Neutrophil (primary cell): ENCODE data around the gene TPST2.
"Not testable (repeated sequence)": the region's sequence is repeated elsewhere in the genome, so short reads cannot be mapped to it uniquely, and the experiment has no call there.

ENCODE experiments used
- H3K27ac ChIP-seq: fragments of 200-600 bp; sonication (generic); 2 replicates; pipeline ENCODE4 v1.5.1; 2016; ENCODE audit warnings: mild to moderate bottlenecking, moderate library complexity
- H3K27me3 ChIP-seq: fragments of 200-600 bp; sonication (generic); 2 replicates; pipeline ENCODE4 v1.6.0; 2016; ENCODE audit warnings: mild to moderate bottlenecking
- H3K36me3 ChIP-seq: fragments of 200-600 bp; sonication (generic); 2 replicates; pipeline ENCODE4 v1.5.1; 2017
- H3K4me1 ChIP-seq, 2 experiments: fragments of 200-600 bp in 1 of 2; sonication (generic) in 1 of 2; 1 replicate in 1 of 2; 2 replicates in 1 of 2; pipeline versions ENCODE4 v1.5.1 to v1.6.1; 2013 to 2016; ENCODE audit warnings: low read depth in 1 of 2, low read length in 1 of 2, mild to moderate bottlenecking in 1 of 2, moderate library complexity in 1 of 2; ENCODE audit not compliant: control insufficient read depth in 1 of 2, insufficient read depth in 1 of 2
- H3K4me3 ChIP-seq, 2 experiments: fragments of 200-600 bp in 1 of 2; sonication (generic) in 1 of 2; 1 replicate in 1 of 2; 2 replicates in 1 of 2; pipeline ENCODE4 v1.5.1; 2013 to 2016; ENCODE audit warnings: low read depth in 1 of 2, low read length in 1 of 2, mild to moderate bottlenecking in 1 of 2, moderate library complexity in 1 of 2
- H3K9me3 ChIP-seq: fragments of 200-600 bp; sonication (generic); 2 replicates; pipeline ENCODE4 v1.5.1; 2016
- TF ChIP-seq, protein P1 (sequence below): fragments of 200-600 bp; sonication (generic); IDR thresholded peaks from 2 replicates; pipeline ENCODE4 v1.5.1; 2016; ENCODE audit warnings: antibody characterized with exemption

The TPST2 gene

DNA sequence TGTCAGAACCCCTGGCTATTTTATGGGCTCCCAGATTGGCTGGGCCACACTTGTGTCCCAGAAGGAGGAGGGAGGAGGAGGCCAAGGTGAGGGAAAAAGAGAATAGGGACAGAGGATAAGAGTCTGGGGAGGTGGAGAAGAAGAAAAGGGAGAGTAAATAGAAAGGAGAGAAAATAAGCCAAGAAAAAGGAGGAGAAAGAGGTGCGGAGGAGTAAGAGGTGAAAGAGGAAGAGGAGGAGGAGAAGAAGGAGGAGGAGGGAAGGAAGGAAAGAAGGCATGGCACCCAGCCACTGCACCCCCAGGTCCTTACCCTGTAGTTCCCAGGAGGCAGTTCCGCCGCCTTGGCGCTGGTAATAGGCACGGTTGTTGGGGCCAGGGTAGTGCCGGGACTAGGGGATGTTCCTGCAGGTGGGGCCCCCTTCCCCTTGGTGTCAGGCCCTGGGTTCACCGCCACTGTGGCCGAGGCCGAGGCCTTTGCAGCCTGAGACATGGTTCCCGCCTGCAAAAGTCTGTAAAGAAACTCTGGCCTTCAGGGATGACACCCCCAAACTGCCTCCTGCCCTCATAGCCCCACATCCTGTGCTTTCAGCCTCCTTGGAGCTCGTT lies 26.0 kb upstream of the TPST2 start:
- H3K4me1 ChIP-seq = peaks cover 22 to 27% of the 10 kb centered on the region in 2 experiments
- no peak overlapping the region for H3K27ac ChIP-seq
- TF ChIP-seq, protein P1, sequence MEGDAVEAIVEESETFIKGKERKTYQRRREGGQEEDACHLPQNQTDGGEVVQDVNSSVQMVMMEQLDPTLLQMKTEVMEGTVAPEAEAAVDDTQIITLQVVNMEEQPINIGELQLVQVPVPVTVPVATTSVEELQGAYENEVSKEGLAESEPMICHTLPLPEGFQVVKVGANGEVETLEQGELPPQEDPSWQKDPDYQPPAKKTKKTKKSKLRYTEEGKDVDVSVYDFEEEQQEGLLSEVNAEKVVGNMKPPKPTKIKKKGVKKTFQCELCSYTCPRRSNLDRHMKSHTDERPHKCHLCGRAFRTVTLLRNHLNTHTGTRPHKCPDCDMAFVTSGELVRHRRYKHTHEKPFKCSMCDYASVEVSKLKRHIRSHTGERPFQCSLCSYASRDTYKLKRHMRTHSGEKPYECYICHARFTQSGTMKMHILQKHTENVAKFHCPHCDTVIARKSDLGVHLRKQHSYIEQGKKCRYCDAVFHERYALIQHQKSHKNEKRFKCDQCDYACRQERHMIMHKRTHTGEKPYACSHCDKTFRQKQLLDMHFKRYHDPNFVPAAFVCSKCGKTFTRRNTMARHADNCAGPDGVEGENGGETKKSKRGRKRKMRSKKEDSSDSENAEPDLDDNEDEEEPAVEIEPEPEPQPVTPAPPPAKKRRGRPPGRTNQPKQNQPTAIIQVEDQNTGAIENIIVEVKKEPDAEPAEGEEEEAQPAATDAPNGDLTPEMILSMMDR = no peak
- no peak overlapping the region for H3K4me3 ChIP-seq
- no peaks in the 10 kb centered on the region for H3K27me3 ChIP-seq
- no peaks in the 10 kb centered on the region for H3K36me3 ChIP-seq
- no peaks in the 10 kb centered on the region for H3K9me3 ChIP-seq

DNA sequence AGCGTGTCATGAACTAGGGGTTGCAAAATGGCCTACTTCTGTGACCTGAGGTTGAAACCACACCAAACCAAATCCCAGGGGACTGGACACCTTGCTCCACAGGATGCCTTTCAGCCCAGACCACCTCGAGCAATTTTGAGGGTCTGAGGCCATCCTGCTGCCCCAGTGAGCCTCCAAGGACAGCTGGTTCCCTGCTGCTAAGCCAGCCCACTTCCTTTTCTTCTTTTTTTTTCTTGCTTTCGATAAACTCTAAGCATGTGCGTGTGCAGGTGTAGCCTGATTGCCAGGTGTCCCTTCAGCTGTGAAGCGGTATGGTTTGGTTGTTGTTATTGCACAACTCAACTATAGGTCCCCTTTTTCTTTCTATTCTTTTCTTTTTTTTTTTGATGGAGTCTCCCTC lies 25.2 kb upstream of the TPST2 start:
- TF ChIP-seq, protein P1 = no peak

DNA sequence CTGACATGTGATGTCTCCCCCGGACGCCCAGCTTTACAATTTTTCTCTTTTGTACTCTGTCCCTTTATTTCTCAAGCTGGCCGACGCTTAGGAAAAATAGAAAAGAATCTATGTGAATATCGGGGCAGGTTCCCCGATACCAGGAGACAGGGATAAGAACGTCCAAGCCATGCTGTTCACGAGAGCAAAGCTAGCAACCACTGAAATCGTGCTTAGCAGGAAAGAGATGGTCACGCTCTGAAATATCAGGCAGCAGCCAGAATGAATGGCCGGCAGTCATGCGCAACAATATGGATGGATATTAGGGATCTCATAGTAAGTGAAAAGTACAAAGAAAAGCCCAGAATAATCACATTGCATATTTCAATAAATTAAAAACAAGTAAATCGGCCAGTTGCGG lies 24.4 kb upstream of the TPST2 start:
- H3K27ac ChIP-seq = no peak overlapping the region
- no peaks in the 10 kb centered on the region for H3K36me3 ChIP-seq
- no peaks in the 10 kb centered on the region for H3K27me3 ChIP-seq
- H3K9me3 ChIP-seq = no peaks in the 10 kb centered on the region
- TF ChIP-seq, protein P1 = no peak
- H3K4me1 ChIP-seq = peaks cover 12 to 16% of the 10 kb centered on the region in 2 experiments
- H3K4me3 ChIP-seq = no peak overlapping the region

More for the DNA sequence above, 25.2 kb upstream of the TPST2 start:
- no peaks in the 10 kb centered on the region for H3K9me3 ChIP-seq
- no peaks in the 10 kb centered on the region for H3K36me3 ChIP-seq
- peaks cover 20 to 25% of the 10 kb centered on the region in 2 experiments for H3K4me1 ChIP-seq
- no peaks in the 10 kb centered on the region for H3K27me3 ChIP-seq
- no peak overlapping the region for H3K4me3 ChIP-seq
- no peak overlapping the region for H3K27ac ChIP-seq

DNA sequence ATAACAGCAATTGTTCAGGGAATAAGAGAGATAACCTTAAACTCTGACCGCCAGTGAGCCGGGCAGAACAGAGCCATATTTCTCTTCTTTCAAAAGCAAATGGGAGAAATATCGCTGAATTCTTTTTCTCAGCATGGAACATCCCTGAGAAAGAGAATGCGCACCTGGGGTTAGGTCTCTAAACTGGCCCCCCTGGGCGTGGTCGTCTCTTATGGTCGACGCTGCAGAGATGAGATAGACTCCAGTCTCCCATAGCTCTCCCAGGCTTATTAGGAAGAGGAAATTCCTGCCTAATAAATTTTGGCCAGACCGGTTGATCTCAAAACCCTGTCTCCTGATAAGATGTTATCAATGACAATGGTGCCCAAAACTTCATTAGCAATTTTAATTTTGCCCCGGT lies 23.8 kb upstream of the TPST2 start:
- not testable (repeated sequence) for H3K9me3 ChIP-seq, H3K27ac ChIP-seq, H3K36me3 ChIP-seq, H3K27me3 ChIP-seq, H3K4me3 ChIP-seq
- H3K4me1 ChIP-seq = peaks cover 12 to 15% of the 10 kb centered on the region in 2 experiments

DNA sequence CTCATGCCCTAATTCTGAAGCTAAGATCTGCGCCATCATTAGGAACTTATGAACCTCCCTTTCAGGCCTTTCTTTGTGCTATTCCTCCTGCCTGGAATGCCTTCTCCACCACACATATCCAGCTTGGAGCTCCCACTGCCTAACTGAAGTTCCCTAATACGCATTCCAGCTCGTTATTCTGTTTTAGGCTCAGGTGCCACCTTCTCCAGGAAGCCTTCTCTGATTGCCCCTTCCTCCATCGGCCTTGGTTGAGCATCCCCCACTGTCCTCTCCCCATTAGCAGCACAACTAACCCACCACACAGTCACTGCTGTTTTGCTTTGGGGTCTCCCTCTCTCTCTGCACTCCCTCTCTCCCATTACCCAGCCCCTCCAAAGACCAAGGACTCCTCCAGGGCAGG lies 22.7 kb upstream of the TPST2 start:
- H3K4me3 ChIP-seq = no peak overlapping the region
- H3K9me3 ChIP-seq = no peaks in the 10 kb centered on the region
- H3K36me3 ChIP-seq = no peaks in the 10 kb centered on the region
- H3K27me3 ChIP-seq = no peaks in the 10 kb centered on the region
- H3K4me1 ChIP-seq = peaks cover 7 to 8% of the 10 kb centered on the region in 2 experiments
- H3K27ac ChIP-seq = no peak overlapping the region
- TF ChIP-seq, protein P1 = no peak

DNA sequence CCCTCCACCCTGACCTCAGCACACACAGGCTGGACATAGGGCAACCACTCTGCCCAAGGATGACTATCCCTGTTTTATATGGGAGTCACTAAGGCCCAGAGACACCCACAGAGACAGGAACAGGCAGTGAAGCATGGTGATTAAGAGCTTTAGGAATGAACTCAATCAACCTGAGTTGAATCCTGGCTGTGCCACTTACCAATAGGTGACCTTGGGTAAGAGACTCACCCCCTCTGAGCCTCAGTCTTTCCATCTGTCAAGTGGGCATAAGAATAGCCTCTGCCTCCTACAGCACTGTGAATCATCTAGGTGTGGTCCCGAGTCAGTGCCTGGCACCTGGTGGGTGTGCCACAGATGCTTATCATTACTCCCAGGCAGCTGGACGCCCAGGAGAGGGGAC lies 21.1 kb upstream of the TPST2 start:
- Histone ChIP-seq H3K9me3 (no peaks in the 10 kb centered on the region), H3K4me1 (no peaks in the 10 kb centered on the region), H3K4me3 (no peak overlapping the region), H3K27me3 (no peaks in the 10 kb centered on the region), H3K36me3 (no peaks in the 10 kb centered on the region), H3K27ac (no peak overlapping the region)
- TF ChIP-seq, protein P1 = no peak
